ENCODE data around the gene CHN1.

The CHN1 gene

DNA sequence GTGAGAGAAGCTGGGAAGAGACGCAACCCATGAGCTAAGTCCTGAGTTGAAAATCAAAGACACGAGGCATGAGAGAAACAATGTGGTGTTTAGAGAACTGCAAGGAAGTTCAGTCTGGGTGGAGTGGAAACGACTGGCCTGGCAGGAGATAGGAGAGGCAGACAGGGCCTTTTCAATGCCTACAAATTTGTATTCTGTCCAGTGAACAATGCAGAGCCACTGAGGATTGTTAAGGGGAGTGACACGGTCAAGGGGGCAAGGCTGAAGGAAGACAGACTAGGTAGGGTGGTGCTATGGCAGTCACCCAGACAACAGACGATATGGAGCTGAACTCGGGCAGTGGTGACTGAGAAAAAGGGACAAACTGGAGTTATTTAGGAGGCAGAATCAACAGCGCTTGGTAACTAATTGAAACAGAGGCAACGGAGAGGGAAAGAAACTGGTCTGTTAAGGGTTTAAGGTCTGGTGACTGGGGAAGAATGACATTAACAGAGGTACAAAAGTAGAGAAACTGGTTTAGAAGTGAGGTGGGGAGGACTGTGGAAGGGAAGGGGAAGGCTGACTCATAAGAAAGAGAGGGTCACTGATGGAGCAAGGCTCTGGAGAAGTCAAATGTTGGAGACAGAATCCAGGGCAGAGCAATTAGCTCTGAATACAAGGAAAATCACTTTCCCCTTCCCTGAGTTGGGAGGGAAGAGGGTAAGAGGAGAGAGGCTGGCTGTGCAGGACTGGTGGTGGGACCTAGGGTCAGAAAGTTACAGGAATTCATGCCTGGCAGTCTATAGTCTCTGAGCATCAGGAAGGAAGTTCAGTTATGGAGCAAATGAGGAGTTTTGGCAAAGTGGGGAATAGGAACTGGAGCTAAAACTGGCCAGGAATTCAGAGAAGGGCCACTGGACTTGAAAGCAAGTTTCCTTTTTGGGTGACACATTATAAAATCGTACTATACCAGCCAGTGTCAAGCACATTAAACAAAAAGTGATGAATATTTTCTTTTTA lies 177.5 kb downstream of the CHN1 start:
- no peak for DNase-seq (ENCODE audit: low spot score)

DNA sequence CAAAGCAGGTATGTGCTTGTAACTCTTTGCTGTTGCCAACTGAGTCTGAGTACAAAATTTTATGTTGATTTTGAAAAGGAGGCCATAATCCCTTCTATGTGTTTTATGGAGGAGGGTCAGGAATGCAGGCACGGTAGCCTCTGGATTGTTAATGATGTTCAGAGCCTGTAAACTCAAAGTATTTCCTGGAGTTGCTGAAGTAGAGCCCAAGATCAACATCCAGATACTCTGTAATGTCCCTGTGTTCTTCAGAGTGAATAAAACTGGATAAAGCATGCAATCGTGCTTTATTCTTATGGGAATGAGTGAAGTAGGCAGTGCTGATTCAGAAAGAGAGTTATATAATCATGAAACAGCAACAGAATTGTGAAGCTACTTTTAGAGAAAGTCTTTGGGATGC lies 179.1 kb downstream of the CHN1 start:
- no peak for DNase-seq (ENCODE audit: low spot score)

DNA sequence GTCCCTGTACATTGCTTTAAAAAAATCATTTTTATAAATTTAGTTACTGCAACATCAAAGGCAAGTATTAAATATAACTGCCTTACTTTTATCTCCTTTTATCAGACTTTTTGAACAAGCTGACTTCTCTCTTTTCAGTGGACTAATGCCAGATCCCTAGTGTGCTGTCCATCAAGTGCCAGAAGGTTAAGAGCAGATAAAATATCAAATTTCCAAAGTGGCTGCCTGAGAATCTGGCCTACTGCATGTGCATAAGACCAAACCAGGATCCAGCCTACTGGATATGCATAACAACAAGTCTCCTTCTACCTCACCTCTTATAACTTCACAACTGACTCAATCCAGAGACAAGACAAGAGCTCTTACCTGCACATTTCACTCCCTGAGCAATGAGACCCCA lies 181.1 kb downstream of the CHN1 start:
- DNase-seq (ENCODE audit: low spot score), result no peak

DNA sequence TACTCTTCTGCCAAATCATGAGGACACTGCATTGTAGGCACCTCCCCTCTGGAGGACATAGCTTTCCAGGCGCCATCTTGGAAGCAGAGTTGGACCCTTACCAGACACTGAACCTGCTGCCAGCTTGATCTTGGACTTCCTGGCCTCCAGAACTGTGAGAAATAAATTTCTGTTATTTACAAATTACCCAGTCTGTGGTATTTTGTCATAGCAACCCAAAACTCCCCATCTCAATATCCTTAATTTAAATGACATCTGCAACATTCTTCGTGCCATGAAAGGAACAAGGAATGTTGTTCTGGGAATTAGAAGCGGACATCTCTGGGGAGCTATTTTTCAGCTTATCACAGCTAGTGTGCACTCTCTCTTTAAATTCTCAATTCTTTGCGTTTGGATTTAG lies 183.6 kb downstream of the CHN1 start:
- no peak for DNase-seq (ENCODE audit: low spot score)

DNA sequence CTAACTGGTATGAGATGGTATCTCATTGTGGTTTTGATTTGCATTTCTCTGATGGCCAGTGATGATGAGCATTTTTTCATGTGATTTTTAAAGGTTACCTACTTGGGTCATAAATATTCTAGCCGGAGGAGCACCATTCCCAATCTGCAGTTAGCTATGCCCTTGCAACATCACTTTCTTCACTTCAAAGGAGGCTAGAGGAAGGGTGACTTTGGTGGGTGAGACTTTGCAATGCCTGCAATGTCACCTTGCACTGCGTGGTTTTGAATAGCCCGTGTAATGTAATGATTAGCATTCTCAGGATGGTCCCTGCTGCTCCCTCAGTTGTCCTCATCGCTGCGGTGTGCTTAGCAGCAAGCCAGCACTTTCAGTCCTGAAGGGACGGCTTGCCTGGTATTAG lies 184.8 kb downstream of the CHN1 start:
- DNase-seq (ENCODE audit: low spot score), result no peak

DNA sequence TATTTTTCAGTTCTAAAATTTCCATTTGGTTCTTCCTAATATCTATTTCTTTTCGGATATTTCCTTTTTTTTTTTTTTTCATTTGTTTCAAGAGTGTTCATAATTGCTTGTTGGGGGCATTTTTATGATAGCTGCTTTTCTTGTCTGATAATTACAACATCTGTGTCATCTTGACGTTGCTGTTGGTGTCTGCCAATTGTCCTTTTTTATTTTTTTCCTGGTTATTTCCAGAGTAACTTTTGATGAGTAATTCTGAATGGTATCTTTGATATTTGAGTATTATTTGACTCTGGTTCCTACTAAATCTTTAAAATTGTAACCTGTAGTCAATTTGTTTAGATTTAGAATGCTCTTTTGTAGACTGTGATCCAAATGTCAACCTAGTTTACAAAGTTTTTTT lies 189.7 kb downstream of the CHN1 start:
- DNase-seq (ENCODE audit: low spot score), result no peak

DNA sequence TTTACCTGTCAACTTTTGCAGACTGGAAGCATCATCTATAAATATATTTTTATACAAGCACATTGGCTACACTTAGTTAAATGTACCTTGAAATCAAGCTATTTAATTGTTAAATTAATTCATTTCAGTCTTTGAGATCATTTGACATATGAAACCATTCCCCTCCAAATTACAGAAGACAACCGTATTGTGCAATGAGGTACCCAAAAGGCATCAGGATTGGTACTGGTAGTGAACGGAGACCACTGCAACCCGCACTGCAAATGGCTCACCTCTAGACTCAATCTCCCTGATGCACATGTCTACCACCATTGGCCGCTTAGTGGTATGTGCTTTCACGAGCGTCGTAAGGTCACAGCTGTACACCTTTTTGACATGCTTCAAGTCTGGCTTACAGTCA lies 193.1 kb downstream of the CHN1 start:
- no peak for DNase-seq (ENCODE audit: low spot score)

DNA sequence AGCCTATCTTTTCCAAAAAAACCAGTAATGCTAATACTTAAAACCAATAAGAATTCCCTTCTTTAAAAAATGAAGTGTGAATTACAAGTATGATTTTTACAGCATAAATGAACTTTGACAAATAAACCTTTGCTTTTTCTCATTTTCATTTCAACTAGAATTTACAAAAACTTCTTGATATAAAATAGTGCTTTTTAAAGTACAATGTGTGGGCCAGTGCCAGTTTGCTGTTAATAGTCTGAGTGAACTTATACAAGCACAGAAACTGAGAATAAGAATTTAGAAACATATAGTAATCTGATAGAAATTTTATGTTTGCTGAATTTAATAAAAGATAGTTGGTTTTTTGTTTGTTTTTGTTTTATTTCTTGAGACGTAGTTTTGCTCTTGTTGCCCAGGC lies 197.2 kb downstream of the CHN1 start:
- no peak for DNase-seq (ENCODE audit: low spot score)

DNA sequence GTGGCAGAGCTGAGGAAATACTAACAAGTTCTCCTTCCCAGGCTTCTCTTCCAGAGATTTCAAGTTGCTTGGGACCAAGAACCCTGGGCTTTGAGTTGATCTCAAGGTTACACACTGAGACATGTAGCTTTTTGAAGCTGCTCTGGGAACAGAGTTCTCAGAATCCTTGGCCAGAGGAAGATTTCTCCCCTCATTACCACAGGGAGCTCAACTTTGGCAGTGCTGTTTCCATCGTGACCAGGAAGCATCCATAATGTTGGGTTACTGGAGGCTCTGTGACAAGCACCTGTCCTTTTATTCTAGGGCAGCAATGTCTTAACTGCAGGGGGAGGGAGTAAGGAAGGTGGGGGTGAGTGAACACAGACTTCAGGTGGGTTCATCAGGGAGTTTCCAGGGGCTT lies 199.4 kb downstream of the CHN1 start:
- DNase-seq (ENCODE audit: low spot score), result no peak

DNA sequence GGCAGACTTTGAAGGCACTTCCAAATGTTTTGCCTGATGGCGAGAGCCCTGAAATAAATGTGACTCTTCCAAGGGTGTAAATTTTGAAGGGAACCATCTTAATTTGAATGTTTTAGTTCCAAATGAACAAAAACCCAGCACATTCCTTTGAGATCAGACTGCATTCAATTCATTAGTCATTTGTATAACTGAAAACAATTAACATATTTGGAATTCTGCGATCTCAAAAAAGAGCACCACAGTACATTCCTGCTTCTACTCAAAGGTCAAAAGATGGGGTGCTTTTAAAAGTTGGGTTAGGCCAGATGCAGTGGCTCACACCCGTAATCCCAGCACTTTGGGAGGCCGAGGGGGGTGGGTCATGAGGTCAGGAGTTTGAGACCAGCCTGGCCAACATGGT lies 202.7 kb downstream of the CHN1 start:
- DNase-seq (ENCODE audit: low spot score), result no peak

DNA sequence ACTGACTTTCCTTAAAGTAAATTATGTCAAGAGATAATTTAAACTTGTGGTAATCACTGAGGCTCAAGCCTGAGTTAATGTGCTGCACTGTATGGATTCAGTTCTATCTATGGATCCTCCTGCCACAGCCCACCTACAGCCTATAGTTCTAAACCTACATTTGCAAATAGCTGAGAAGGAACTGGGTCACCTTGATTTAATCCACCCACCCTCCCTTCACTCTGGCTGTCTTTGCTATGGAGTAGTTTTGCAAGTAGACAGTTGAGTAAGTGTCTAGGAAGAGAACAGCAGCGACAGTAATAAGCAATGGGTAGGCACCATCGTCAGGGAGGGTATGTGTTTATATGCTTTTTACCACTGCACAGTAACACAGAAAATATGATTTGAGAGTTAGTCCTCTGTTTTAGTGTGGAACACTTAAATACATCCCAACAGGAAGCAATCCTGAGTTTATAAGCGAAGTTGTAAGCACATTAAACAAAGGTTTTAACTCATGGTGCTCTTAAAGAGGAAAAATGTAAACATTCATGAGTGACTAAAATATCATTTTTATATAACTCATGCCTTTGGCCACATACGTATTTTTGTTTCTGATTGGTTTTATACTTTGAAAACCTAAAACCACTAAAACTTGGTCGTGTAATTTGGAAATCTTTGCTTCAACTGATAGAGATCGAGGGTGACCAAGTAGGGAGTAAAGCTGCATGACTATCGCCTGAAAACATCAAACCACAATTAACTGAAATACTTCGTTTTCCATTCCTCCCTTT lies 204.6 kb downstream of the CHN1 start:
- DNase-seq (ENCODE audit: low spot score), result no peak

DNA sequence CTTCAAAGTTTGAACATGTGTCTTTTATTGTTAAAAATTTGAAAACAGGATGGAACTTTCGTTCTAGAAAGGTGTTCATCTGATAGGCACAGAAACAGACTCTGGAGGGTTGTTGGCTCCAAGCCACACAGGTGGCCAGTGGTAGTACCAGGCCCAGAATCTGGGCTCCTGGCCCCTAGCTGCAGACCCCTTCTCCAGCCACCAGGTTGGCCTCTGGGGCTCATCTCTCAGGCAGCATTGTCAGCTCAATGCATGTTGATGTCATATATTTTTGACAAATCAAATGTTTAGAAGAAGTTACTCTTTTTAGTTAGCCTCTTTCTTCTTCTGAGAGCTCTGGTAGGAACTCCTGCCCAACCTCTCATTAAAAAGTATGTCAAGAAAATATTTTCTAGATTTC lies 206.4 kb downstream of the CHN1 start:
- DNase-seq (ENCODE audit: low spot score), result no peak

DNA sequence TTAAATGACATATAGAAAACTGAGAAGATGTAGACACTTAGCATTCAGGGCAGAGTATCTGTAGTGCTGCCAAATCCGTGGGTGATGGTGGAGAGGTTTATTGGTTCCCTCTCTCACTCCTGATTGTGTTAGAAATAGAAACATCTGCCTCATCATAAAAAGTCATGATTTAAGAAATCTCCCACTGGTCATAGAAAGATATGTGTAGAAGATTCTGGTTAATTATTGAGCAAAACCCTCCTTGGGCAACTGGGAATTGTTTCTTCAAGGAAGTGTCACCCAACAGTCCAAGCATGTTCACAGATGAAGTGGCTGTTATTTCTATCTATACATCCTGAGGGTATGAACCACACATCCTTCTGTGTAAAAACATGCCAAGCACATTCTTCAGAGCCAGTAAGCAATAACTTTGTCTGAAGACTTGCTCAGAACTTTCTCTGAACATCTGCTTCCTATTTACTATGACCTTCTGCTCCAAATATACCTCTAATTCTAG lies 207.4 kb downstream of the CHN1 start:
- no peak for DNase-seq (ENCODE audit: low spot score)

DNA sequence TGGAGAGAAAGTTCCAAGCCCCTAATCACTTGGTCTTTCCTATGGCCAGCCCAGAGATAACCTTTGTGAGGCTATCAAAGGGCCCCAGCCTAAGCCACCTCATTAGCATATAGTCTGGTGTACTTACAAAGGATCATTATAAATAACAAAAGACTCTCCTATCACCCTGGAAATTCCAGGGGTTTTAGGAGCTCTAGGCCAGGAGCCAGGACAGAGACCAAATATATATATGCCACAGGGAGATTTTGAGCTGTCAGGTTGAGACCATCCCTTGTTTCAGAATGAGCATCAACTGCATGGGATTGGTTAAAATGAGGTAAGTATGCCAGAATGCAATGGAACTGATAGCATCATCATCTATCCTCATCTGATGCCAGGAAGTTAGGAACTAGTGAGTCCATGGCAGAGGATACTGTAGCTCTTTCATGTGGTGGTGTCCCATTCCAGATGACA lies 208.8 kb downstream of the CHN1 start:
- DNase-seq (ENCODE audit: low spot score), result no peak

DNA sequence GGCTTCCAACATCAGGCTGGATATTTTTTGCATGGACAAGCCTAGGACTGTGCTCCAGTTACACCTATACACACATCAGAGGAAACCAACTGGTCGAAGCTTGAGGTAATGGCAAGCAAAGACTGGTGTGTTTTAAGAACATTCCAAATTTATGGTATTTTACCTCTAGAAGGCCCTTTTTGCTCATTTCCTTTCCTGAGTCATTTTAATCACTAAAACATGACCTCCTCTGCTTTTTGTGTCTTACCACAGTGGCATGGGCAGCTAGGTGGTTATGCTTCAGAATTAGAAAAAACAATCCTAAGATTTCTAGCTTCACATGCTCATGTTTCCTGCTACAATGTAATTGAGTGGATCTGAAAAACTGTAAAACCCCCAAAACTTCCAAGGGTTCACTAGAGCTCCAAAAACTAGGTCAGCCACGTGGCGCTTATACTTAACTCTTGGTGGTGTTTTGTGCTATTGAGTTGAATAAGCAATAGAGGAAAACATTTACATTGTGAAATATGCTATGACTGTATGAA lies 210.3 kb downstream of the CHN1 start:
- DNase-seq (ENCODE audit: low spot score), result no peak

DNA sequence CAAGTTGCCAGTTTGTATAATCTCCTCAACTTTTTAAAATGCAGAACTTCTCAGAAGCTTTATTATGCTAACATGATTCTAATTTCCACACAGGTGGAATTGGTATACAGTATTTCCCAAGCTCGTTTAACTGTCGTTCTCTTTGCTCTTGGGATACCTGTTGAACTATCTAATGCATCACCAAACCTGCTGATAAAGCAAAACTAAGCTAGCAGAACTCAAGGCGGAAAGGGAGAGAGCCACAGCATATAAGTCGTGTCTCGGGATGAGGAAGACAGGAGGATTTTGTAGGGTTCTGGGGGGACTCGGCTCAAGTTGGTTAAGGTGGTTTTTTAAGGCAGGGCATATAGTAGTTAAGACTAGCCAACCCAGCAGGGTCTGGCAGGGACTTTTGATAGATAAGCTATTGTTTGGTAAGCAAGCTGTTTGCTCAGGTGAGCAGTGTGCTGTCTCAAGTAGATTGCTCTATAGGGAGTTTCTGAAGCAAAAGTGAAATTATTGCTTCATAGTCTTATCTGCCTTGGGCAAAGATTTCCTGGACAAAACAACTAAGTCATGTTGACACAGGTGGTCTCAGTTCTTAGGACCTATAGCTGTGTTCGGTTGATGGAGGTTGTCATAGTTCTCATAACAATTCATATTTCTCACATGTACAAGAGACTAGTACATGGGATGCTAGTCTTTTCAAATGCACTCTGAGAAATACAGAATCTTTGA lies 212.7 kb downstream of the CHN1 start:
- no peak for DNase-seq (ENCODE audit: low spot score)

DNA sequence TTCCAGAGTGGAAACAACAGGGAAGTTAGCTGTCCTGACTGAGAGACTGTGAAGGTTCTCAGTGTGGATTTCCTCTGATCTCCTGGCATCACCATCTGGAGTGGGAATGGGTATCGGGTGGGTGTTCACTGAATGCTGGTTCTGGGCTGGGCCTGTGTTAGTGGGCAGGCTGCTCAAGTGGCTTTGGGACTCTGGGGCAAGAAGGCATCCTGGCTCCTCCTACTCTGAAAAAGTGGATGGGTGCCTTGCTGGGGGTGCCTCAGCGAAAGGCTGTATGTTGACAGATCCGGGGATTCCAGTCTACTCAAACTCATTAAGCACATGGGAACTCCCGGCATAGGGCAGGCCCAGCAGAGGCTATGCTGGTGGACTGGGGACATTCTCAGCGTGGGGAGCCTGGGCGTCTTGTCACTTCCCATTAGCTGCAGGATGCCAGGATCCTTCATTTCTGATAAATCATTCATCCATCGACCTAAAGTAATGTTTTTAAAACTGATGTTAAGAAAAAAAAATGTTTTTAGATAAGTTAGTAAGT lies 213.4 kb downstream of the CHN1 start:
- DNase-seq (ENCODE audit: low spot score), result no peak

DNA sequence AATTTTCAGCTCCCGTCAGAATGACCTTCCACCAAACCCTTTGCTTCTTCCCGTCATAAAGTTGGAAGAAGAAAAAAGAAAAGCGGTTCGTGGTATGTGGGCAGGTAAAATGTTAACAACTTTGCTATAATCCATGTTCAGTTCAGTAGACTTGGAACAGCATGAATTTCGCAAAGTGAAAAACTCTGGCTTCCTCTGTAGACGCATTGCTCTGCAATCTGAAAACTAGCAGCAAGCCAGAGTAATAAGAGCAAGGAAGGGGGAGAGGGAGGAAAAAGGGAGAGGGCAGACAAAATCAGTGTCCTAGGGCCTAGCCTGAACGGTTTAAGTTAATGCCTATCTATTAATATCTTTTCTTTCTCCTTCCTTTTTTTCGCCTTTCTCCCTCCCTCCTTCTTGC lies 214.2 kb downstream of the CHN1 start:
- DNase-seq (ENCODE audit: low spot score), result no peak

DNA sequence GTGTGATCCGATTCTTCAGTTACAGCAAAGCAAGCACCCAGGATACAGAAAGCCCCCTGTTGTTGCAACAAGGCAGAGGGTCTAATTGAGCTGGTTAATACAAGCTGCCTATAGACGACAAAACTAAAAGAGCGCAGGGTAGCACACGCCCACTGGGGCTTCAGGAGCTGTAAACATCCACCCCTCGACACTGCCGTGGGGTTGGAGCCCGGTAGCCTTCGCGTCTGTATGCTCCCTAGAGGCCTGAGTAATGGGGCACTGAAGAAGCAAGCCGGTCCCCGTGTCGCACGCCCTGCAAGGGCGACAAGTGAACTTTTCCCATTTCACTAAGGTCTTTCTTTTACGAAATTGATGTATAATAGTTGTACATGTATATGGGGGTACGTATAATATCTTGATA lies 216.2 kb downstream of the CHN1 start:
- no peak for DNase-seq (ENCODE audit: low spot score)

DNA sequence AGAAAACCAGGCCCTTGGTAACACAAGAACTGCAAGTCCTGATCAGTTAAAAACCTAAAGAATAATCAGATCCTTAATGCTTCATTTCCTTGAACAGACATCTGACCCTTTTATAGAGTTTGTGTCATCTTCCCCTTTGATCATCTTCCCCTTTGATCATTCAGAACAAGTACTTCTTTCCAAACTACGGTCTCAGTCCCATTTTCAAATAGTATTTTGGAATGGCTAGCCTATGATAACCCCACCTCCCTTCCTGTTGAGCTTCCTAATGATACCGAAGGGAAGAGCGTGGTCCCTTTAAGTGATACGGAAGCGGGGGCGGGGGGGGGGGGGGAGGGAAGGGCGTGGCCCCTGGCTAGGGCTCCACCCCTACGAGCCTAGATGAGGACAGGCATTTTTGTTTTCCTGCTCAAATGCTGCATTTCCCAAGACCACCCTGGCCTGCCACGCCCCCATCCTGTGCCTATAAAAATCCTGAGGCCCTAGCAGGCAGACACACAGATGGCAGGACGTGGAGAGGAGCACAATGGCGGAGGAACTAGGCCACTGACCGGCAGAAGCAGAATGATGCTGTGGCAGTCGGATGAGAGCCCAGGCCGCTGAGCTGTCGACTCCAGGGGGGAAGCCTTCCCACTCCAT lies 216.8 kb downstream of the CHN1 start:
- DNase-seq (ENCODE audit: low spot score), result peak; percentile 30

DNA sequence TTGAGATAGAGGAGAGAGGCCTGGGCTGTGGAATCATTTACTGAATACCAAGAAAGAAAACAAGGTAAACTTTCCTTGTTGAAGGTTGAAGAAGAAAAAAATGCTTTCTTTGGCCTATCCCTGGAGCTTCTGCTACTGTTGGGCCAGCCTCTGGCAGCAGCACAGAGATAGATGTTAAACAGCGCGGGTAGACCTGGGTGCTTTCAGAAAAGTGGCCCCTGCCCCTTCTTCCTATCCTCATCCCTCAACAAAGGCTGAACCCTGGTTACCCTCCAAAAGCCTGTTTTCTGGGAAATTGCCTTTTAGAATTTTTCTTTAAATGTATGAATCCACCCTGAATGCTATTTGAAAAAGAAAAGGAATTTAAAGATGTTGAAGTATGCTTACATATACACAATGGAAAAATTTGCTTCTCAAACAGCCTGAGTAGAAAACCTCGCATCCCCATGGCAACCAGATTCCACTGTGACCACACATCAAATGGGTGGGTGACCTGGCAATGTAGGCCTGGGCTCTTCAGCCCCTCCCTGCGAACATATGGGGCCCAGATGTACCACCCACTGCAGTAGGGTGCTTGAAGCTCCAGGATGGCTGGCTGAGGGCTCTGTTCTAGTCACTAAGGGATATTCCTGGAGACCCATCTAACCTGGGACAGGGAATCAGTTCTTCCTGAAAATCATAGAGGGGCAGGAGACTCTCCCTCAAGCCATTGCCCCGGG lies 217.5 kb downstream of the CHN1 start:
- DNase-seq (ENCODE audit: low spot score), result no peak

Data from germinal center (tissue), 1 donor.